Left ventricle myocardium inferior (tissue), 1 donor: ENCODE results near the gene TTF2. TPM values are rescaled to one million over a fixed set of nuclear protein-coding genes. Genes with fewer than 3 reads are reported as not detected.

Experiments used
- DNase-seq: peaks from one replicate; pipeline ENCODE4 v3.0.0-alpha.2; 2020
- H3K27ac ChIP-seq: fragments of 200-600 bp; replicated peaks from 2 replicates; pipeline ENCODE4 v1.8.0; 2021
- H3K27me3 ChIP-seq: fragments of 200-600 bp; 2 replicates; pipeline ENCODE4 v1.8.0; 2021; ENCODE audit warnings: low read depth
- H3K36me3 ChIP-seq: fragments of 200-600 bp; 2 replicates; pipeline ENCODE4 v1.8.0; 2021
- H3K4me1 ChIP-seq: fragments of 200-600 bp; 2 replicates; pipeline ENCODE4 v1.8.0; 2021
- H3K4me3 ChIP-seq: fragments of 200-600 bp; 2 replicates; pipeline ENCODE4 v1.8.0; 2021; ENCODE audit warnings: mild to moderate bottlenecking, moderate library complexity
- H3K9me3 ChIP-seq: fragments of 200-600 bp; replicated peaks from 2 replicates; pipeline ENCODE4 v1.8.0; 2021
- intact Hi-C: fragments of 100-400 bp; cut with micrococcal nuclease; formaldehyde crosslinking; loops from one replicate; pipeline ENCODE4 v1.11.0; 2022
- total RNA-seq: library from RNA; stranded (reverse); fragmentation: NEBNext Ultra II Directional; extraction: Animal tissue kit (Norgen Biotek cat#: 25700); gene quantifications from one replicate; pipeline ENCODE4 v1.2.1, GENCODE V29; 2021
- TF ChIP-seq, protein P1 (sequence below): fragments of 200-600 bp; IDR thresholded peaks from 2 replicates; pipeline ENCODE4 v1.8.0; 2021; ENCODE audit warnings: antibody characterized with exemption, mild to moderate bottlenecking, borderline replicate concordance
- donor health status: DM: no; HTN: yes; CAD: no; lungs with severe emphysema.

TTF2 gene
- total RNA-seq, 1 donor from 2014 or later: 6.4 TPM

- intact Hi-C loops: no loop called here
- TF ChIP-seq, protein P1, sequence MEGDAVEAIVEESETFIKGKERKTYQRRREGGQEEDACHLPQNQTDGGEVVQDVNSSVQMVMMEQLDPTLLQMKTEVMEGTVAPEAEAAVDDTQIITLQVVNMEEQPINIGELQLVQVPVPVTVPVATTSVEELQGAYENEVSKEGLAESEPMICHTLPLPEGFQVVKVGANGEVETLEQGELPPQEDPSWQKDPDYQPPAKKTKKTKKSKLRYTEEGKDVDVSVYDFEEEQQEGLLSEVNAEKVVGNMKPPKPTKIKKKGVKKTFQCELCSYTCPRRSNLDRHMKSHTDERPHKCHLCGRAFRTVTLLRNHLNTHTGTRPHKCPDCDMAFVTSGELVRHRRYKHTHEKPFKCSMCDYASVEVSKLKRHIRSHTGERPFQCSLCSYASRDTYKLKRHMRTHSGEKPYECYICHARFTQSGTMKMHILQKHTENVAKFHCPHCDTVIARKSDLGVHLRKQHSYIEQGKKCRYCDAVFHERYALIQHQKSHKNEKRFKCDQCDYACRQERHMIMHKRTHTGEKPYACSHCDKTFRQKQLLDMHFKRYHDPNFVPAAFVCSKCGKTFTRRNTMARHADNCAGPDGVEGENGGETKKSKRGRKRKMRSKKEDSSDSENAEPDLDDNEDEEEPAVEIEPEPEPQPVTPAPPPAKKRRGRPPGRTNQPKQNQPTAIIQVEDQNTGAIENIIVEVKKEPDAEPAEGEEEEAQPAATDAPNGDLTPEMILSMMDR: no peak
- no peaks in the 10 kb centered on the region for H3K27me3 ChIP-seq
- peaks cover 77% of the 10 kb centered on the region for H3K36me3 ChIP-seq
- no peak overlapping the region for H3K27ac ChIP-seq
- no peaks in the 10 kb centered on the region for H3K9me3 ChIP-seq
- peaks cover 22% of the 10 kb centered on the region for H3K4me1 ChIP-seq
- H3K4me3 ChIP-seq: no peak overlapping the region
- no peak for DNase-seq
These were observed 53.1 kb downstream of the TTF2 start for GRCh38 chr1:117113199-117113598.

GRCh38 chr1:117114877-117115276, 54.8 kb downstream of the TTF2 start:
- Histone ChIP-seq H3K4me1 (peaks cover 37% of the 10 kb centered on the region), H3K9me3 (no peaks in the 10 kb centered on the region), H3K36me3 (peaks cover 69% of the 10 kb centered on the region), H3K4me3 (no peak overlapping the region), H3K27me3 (no peaks in the 10 kb centered on the region), H3K27ac (no peak overlapping the region)
- TF ChIP-seq, protein P1: no peak
- intact Hi-C loops: no loop called here
- DNase-seq: no peak

DNA sequence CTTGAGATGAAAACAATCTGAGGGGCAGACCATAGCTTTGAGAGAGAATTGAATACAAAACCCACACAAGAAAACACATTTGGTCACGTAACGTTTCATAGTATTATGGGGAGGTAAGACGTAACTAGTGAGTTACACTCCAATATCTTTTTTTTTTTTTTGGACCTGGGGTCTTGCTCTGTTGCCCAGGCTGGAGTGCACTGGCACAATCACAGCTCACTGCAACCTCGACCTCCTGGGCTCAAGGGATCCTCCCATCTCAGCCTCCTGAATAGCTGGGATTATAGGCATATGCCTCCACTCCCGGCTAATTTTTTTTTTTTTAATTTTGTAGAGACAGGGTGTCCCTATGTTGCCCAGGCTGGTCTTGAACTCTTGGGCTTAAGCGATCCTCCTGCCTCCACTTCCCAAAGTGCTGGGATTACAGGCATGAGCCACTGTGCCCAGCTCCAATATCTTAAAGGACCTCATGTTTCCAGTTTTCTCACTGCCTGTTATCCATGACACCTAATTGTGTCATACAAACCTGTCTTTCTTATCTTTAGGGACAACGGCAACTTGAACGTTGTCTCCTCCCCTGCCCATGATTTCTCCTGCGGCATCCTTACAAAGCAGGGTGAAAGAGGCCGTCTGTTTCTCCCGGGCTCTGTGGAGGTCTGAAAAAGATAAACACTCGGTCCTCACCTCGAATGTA, 56.1 kb downstream of the TTF2 start:
- intact Hi-C loops: no loop called here
- TF ChIP-seq, protein P1: no peak
- no peak overlapping the region for H3K4me3 ChIP-seq

DNA sequence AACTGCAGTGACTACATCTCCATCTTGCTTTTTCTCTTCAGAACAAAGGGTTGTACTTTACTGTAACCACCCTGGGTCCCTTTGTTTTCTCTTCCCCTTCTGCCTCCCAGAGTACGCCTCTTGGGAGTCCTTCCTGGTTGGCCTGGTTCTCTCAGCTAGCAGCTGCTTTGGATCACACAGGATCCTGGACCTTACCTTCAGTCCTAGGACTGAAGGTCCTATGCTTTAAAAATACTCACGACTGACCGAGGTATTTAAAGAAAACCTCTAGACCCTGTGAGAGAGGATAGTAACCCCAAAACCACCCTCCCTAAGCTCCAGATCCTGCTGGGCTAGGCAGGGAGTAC, 56.6 kb downstream of the TTF2 start:
- Histone ChIP-seq H3K4me3 (no peak overlapping the region), H3K36me3 (peaks cover 58% of the 10 kb centered on the region), H3K27ac (no peak overlapping the region), H3K9me3 (no peaks in the 10 kb centered on the region), H3K4me1 (peaks cover 51% of the 10 kb centered on the region), H3K27me3 (no peaks in the 10 kb centered on the region)
- DNase-seq: no peak
- TF ChIP-seq, protein P1: no peak
- intact Hi-C loops: no loop called here

More for the DNA sequence above, 56.1 kb downstream of the TTF2 start:
- DNase-seq: no peak
- Histone ChIP-seq H3K9me3 (no peaks in the 10 kb centered on the region), H3K4me1 (peaks cover 50% of the 10 kb centered on the region), H3K27me3 (no peaks in the 10 kb centered on the region), H3K36me3 (peaks cover 63% of the 10 kb centered on the region), H3K27ac (no peak overlapping the region)

- Histone ChIP-seq H3K4me3 (no peak overlapping the region), H3K9me3 (no peaks in the 10 kb centered on the region), H3K27ac (no peak overlapping the region), H3K27me3 (no peaks in the 10 kb centered on the region), H3K4me1 (peaks cover 52% of the 10 kb centered on the region), H3K36me3 (peaks cover 49% of the 10 kb centered on the region)
- intact Hi-C loops: no loop called here
- no peak for DNase-seq
- TF ChIP-seq, protein P1: no peak
These were observed 57.6 kb downstream of the TTF2 start for GRCh38 chr1:117117697-117118096.
